Activated naive CD8-positive, alpha-beta T cell treated with anti-CD3 and anti-CD28 coated beads, Interleukin-2, amount 50 U/mL, for 24 hours (primary cell): ENCODE data around the gene NTHL1.

Experiments used
- ATAC-seq: fragments of 150-1000 bp; cut with Tn5 transposase; one replicate; pipeline ENCODE4 v1.10.0; 2021
- DNase-seq: peaks from one replicate; pipeline ENCODE4 v3.0.0; 2021
- H3K27ac Mint-ChIP-seq: one replicate; pipeline ENCODE4 v1.8.0; 2021; ENCODE audit warnings: mild to moderate bottlenecking, mixed read lengths
- H3K27me3 Mint-ChIP-seq: one replicate; pipeline ENCODE4 v1.8.0; 2021; ENCODE audit warnings: mixed read lengths
- H3K36me3 Mint-ChIP-seq: one replicate; pipeline ENCODE4 v1.8.0; 2021; ENCODE audit warnings: low read depth, mixed read lengths
- H3K4me1 Mint-ChIP-seq: one replicate; pipeline ENCODE4 v1.8.0; 2021; ENCODE audit warnings: mixed read lengths
- H3K4me3 Mint-ChIP-seq: one replicate; pipeline ENCODE4 v1.8.0; 2021; ENCODE audit warnings: mild to moderate bottlenecking, moderate library complexity, mixed read lengths
- H3K9me3 Mint-ChIP-seq: one replicate; pipeline ENCODE4 v1.8.0; 2021; ENCODE audit warnings: mixed read lengths

NTHL1 gene

DNA sequence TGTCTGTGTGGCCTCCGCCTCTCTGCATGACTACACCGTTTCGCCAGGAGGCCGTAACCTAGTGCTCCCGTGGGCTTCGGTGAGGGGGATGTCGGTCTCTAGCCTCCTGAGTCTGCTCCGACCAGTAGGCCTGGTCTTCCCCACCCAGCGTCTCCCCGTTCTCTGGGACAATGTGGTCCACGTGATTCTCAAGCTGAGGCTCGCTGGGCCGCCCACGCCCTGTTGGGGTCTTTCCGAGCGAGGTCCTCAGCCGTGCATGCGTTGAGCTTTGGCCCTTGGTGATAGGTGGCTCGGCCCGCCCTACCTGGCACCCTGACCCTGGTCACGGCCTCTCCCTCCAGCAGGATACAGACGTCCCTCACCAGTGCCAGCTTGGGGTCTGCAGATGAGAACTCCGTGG, 31.1 kb upstream of the NTHL1 start:
- no peak overlapping the region for H3K27ac Mint-ChIP-seq
- ATAC-seq, result no peak
- H3K27me3 Mint-ChIP-seq, result no peaks in the 10 kb centered on the region
- H3K36me3 Mint-ChIP-seq, result no peaks in the 10 kb centered on the region
- no peak for DNase-seq
- H3K4me3 Mint-ChIP-seq, result no peak overlapping the region
- no peaks in the 10 kb centered on the region for H3K4me1 Mint-ChIP-seq
- no peaks in the 10 kb centered on the region for H3K9me3 Mint-ChIP-seq

DNA sequence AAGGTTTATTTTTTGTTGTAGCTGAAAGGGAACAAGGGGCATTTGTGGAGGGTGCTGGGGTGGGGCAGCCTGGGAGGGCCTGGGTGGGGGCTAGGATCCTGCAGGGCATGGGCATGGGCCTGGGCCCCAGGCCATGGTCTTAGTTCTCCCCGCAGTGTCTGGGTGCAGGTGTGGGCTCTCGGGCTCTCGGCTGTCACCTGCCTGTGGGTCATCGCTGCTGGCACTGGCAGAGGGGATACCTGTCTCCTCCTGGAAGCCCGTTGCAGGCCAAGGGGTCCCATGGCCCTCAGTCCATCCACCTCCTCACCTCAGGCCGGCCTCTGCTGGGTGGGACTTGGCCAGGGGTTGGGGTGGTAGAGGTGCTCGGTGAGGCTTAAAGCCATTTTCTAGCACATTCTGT, 30.5 kb upstream of the NTHL1 start:
- no peak for ATAC-seq
- H3K27me3 Mint-ChIP-seq, result no peaks in the 10 kb centered on the region
- H3K27ac Mint-ChIP-seq, result no peak overlapping the region
- H3K4me1 Mint-ChIP-seq, result no peaks in the 10 kb centered on the region
- no peaks in the 10 kb centered on the region for H3K9me3 Mint-ChIP-seq
- no peaks in the 10 kb centered on the region for H3K36me3 Mint-ChIP-seq
- no peak overlapping the region for H3K4me3 Mint-ChIP-seq
- DNase-seq, result no peak

- Mint-ChIP-seq H3K27me3 (no peaks in the 10 kb centered on the region), H3K4me3 (no peak overlapping the region), H3K27ac (no peak overlapping the region), H3K36me3 (no peaks in the 10 kb centered on the region), H3K9me3 (no peaks in the 10 kb centered on the region), H3K4me1 (no peaks in the 10 kb centered on the region)
- no peak for ATAC-seq
- DNase-seq, result no peak
Observed at GRCh38 chr16:2077696-2078095, 30.1 kb upstream of the NTHL1 start.

GRCh38 chr16:2077016-2077415, 29.4 kb upstream of the NTHL1 start:
- H3K4me1 Mint-ChIP-seq, result no peaks in the 10 kb centered on the region
- no peaks in the 10 kb centered on the region for H3K36me3 Mint-ChIP-seq
- no peak overlapping the region for H3K4me3 Mint-ChIP-seq
- H3K27me3 Mint-ChIP-seq, result no peaks in the 10 kb centered on the region
- ATAC-seq (no peak), DNase-seq (no peak)
- H3K9me3 Mint-ChIP-seq, result no peaks in the 10 kb centered on the region
- H3K27ac Mint-ChIP-seq, result no peak overlapping the region

DNA sequence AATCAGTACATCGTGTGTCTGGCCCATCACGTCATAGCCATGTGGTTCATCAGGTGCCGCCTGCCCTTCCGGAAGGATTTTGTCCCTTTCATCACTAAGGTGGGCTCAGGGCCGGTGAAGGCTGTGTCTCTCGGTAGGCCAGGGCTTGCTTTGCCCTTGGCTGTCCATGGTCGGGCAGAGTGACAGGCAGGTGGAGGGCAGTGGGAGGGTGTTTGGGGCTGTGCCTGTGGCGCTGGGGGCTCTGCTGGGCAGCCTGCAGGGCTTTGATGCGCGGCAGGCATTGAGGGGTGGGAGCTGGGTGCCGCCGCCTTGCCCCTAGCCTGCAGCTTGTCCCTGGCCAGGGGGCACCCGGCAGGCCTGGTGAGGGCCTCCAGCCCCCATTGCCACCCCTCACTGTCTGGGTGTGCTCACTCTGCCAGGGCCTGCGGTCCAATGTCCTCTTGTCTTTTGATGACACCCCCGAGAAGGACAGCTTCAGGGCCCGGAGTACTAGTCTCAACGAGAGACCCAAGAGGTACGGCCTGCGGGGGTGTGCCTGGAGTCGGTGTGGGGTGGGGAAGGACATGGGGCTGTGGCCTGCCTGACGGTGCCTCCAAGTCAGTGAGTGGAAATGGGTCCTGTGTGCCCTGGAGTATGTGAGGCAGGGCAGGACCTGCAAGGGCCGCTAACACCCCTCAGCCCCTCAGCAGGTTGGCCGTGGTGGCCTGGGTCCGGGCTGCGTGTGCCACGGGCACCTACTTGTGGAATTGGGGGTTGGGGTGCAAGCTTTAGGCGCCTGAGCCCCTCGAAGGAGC, 28.6 kb upstream of the NTHL1 start:
- Mint-ChIP-seq H3K9me3 (no peaks in the 10 kb centered on the region), H3K4me3 (no peak overlapping the region), H3K27me3 (no peaks in the 10 kb centered on the region), H3K36me3 (no peaks in the 10 kb centered on the region), H3K4me1 (no peaks in the 10 kb centered on the region), H3K27ac (no peak overlapping the region)
- DNase-seq (no peak), ATAC-seq (no peak)

DNA sequence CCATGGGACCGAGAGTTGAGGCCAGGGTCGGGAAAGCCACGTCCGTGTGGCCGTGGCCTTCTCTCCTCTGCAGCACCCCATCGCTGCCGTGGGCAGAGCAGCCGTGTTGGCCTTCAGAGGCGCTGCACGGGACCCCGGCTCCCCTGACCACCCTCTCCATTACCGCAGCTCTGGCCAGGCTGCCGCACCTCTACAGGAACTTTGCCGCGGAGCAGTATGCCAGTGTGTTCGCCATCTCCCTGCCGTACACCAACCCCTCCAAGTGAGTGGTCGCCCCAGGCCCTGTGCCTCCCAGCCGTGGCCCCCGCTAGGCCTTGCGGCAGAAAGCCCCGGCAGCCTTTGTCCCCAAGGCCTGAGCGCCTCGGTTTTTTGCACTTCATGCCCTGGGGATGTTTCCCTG, 28.0 kb upstream of the NTHL1 start:
- no peak for DNase-seq

DNA sequence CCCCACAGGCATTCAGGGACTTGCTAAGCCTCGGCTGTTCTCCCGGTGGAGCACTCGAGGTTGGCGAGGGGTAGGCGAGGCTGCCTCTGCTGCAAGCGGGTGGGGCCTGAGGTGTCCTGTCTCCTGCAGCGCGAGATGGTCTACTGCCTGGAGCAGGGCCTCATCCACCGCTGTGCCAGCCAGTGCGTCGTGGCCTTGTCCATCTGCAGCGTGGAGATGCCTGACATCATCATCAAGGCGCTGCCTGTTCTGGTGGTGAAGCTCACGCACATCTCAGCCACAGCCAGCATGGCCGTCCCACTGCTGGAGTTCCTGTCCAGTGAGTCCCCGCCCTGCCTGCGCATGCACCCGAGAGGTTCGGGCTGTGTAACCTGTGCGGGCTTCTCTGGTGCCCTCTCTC, 26.4 kb upstream of the NTHL1 start:
- no peaks in the 10 kb centered on the region for H3K9me3 Mint-ChIP-seq
- H3K4me3 Mint-ChIP-seq, result no peak overlapping the region
- no peak overlapping the region for H3K27ac Mint-ChIP-seq
- H3K27me3 Mint-ChIP-seq, result no peaks in the 10 kb centered on the region
- H3K36me3 Mint-ChIP-seq, result no peaks in the 10 kb centered on the region
- ATAC-seq (no peak), DNase-seq (no peak)
- no peaks in the 10 kb centered on the region for H3K4me1 Mint-ChIP-seq

More for the DNA sequence above, 28.0 kb upstream of the NTHL1 start:
- Mint-ChIP-seq H3K4me1 (no peaks in the 10 kb centered on the region), H3K4me3 (no peak overlapping the region), H3K27me3 (no peaks in the 10 kb centered on the region), H3K36me3 (no peaks in the 10 kb centered on the region), H3K9me3 (no peaks in the 10 kb centered on the region), H3K27ac (no peak overlapping the region)
- no peak for ATAC-seq

- peaks cover 3% of the 10 kb centered on the region for H3K36me3 Mint-ChIP-seq
- H3K4me3 Mint-ChIP-seq, result no peak overlapping the region
- no peak overlapping the region for H3K27ac Mint-ChIP-seq
- no peaks in the 10 kb centered on the region for H3K27me3 Mint-ChIP-seq
- no peak for ATAC-seq
- H3K4me1 Mint-ChIP-seq, result no peaks in the 10 kb centered on the region
- DNase-seq, result no peak
- H3K9me3 Mint-ChIP-seq, result no peaks in the 10 kb centered on the region
Observed at GRCh38 chr16:2072926-2073325, 25.3 kb upstream of the NTHL1 start.

- ATAC-seq, result no peak
- peaks cover 8% of the 10 kb centered on the region for H3K36me3 Mint-ChIP-seq
- H3K4me1 Mint-ChIP-seq, result no peaks in the 10 kb centered on the region
- no peaks in the 10 kb centered on the region for H3K27me3 Mint-ChIP-seq
- H3K4me3 Mint-ChIP-seq, result no peak overlapping the region
- H3K27ac Mint-ChIP-seq, result no peak overlapping the region
- H3K9me3 Mint-ChIP-seq, result no peaks in the 10 kb centered on the region
- DNase-seq, result no peak
Observed at GRCh38 chr16:2071454-2072202, 24.0 kb upstream of the NTHL1 start.

DNA sequence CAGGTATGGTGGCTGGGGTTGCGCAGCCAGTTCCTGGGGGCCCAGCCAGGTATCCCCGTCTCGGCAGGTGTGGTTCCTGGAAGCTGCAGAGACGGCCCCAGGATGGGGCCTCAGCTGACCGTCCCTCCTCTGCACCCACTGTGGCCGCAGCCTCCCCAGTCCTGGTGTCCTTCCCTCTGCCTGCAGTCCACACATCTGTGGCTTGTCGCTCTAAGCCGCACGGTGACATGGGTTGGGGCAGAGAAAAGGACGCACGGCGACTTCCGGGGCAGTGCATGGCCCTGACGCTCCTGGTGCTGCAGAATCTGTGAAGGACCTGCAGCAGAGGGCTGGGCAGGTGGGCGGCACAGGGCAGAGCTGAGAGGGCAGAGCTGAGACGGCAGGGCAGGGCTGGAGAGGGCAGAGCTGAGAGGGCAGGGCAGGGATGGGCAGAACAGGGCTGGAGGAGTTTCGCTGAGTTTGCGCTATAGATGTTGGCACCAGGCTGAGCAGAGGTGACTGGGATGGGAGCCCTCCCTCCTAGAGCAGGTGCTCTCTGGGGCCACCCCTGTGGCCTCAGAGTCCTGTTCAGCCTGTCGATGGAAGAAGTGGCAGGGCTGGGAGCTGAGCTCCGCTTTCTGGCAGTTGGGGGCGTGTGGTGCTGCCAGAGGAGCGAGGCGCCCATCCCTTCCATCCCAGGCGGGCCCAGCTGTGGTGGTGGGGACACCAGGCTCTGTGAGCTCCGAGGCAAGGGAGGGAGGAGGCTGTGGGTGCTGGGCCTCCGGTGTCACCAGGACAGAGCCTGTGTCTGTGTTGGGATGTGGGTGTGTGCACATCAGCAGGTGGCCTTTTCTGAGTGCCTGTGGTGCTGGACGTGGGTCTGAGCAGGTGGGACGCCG, 23.2 kb upstream of the NTHL1 start:
- ATAC-seq, result no peak
- Mint-ChIP-seq H3K36me3 (peaks cover 17% of the 10 kb centered on the region), H3K27ac (no peak overlapping the region), H3K9me3 (no peaks in the 10 kb centered on the region), H3K4me3 (no peak overlapping the region), H3K4me1 (peaks cover 1% of the 10 kb centered on the region), H3K27me3 (no peaks in the 10 kb centered on the region)
- no peak for DNase-seq

DNA sequence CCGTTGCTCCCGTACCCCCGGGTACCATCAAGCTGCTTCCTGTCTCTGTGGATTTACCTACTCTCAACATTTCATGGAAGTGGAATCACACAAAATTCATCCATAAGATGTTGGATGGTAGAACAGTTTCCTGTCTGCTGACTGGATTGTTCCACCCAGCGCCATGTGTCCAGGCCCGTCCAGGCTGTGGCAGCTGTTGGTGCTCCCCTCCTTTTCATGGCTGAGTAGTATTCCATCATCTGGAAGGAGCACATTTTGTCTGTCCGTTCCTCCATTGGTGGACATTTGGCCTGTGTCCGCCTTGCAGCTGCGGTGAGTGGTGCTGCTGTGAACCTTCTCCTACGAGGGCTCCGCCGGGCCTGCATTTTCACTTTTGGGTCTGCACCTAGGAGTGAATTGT, 18.5 kb upstream of the NTHL1 start:
- Mint-ChIP-seq H3K4me1 (peaks cover 1% of the 10 kb centered on the region), H3K27me3 (no peaks in the 10 kb centered on the region), H3K27ac (peak overlapping the region; percentile 49), H3K36me3 (peaks cover 22% of the 10 kb centered on the region), H3K4me3 (no peak overlapping the region), H3K9me3 (no peaks in the 10 kb centered on the region)
- DNase-seq, result no peak
- no peak for ATAC-seq

DNA sequence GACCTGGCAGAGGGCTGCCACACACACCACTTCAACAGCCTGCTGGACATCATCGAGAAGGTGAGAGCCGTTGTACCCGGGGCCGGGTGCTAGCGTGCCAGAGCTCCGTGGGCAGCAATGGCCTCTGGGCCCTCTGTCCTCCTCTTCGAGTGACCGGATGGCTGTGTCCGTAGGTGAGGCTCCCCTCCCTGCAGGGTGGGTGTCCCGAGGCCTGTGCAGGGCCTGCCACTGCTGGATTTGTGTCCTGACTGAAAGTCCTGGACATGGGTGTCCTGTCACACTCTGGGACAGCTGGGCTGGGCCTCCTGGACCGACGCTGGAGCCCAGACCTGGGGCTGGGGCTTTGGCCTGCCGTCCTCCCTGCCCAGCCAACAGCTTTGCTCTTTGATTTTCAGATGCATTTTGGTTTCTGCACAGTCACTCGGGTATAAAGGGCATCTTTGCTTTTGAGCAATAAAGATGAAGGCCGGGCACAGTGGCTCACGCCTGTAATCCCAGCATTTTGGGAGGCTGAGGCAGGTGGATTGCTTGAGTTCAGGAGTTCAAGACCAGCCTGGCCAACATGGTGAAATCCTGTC, 16.8 kb upstream of the NTHL1 start:
- Mint-ChIP-seq H3K9me3 (no peaks in the 10 kb centered on the region), H3K36me3 (peaks cover 22% of the 10 kb centered on the region), H3K4me3 (no peak overlapping the region), H3K4me1 (peaks cover 1% of the 10 kb centered on the region), H3K27ac (no peak overlapping the region), H3K27me3 (no peaks in the 10 kb centered on the region)
- no peak for ATAC-seq
- DNase-seq, result no peak

DNA sequence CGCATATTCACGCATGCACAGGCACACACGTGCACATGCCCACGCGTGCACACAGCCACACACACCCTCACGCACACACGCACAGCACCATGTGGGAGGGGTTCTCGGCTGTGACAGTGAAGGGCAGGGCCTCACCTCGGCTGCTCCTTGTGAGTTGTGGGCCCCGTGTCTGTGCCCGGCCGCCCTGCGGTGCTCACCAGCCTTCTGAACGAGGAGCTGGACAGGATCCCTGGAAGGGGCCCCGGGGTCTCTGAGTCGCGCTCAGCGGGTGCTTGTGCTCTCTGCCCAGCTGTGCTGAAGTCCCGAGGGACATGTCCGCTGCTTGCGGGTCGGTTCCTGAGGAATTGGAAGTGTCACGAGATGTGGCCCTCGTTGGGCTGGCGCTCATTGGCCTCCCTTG, 16.2 kb upstream of the NTHL1 start:
- no peak overlapping the region for H3K27ac Mint-ChIP-seq
- DNase-seq, result no peak
- no peak for ATAC-seq

GRCh38 chr16:2062801-2063200, 15.2 kb upstream of the NTHL1 start:
- no peak for DNase-seq
- Mint-ChIP-seq H3K9me3 (no peaks in the 10 kb centered on the region), H3K27me3 (no peaks in the 10 kb centered on the region), H3K36me3 (peaks cover 18% of the 10 kb centered on the region), H3K4me3 (no peak overlapping the region), H3K27ac (no peak overlapping the region), H3K4me1 (peaks cover 1% of the 10 kb centered on the region)
- no peak for ATAC-seq

More for the DNA sequence above, 16.2 kb upstream of the NTHL1 start:
- H3K4me3 Mint-ChIP-seq, result no peak overlapping the region
- H3K36me3 Mint-ChIP-seq, result peaks cover 22% of the 10 kb centered on the region
- peaks cover 1% of the 10 kb centered on the region for H3K4me1 Mint-ChIP-seq
- no peaks in the 10 kb centered on the region for H3K27me3 Mint-ChIP-seq
- H3K9me3 Mint-ChIP-seq, result no peaks in the 10 kb centered on the region
